PC-3 (cell line): Measurements from ENCODE around the gene PPFIBP2. TPM values are rescaled to one million over a fixed set of nuclear protein-coding genes. Genes with fewer than 3 reads are reported as not detected.

Experiments
- ATAC-seq: fragments of 200-7000 bp; cut with Tn5 transposase; 2 replicates; pipeline ENCODE4 v1.9.1; 2020; ENCODE audit warnings: mild to moderate bottlenecking, moderate library complexity
- BruUV-seq: library from RNA; stranded (reverse); fragments of 400-500 nt; replicated peaks from 2 replicates; lab custom pipeline; 2021; lab: Mats Ljungman, UMichigan
- CTCF ChIA-PET: fragments of 300-600 bp; sonication (Branson Sonifier 250); formaldehyde crosslinking; loops from one replicate; lab custom pipeline; 2022; ENCODE audit warnings: antibody characterized with exemption; lab: Charles Lee
- POLR2A ChIA-PET: fragments of 300-600 bp; sonication (Branson Sonifier 250); formaldehyde crosslinking; loops from one replicate; lab custom pipeline; 2022; ENCODE audit warnings: antibody characterized with exemption; ENCODE audit not compliant: unreplicated experiment; lab: Charles Lee
- DNase-seq: peaks from one replicate; pipeline ENCODE4 v3.0.0-alpha.2; 2015
- H2AFZ ChIP-seq: fragments of 300-600 bp; sonication (generic); 2 replicates; pipeline ENCODE4 v1.6.0; 2016; ENCODE audit warnings: antibody characterized with exemption, low read length
- H3F3A ChIP-seq: fragments of 300-600 bp; sonication (generic); one replicate; pipeline ENCODE4 v1.6.0; 2017; ENCODE audit warnings: antibody characterized with exemption, low read length, control low read depth, mild to moderate bottlenecking; ENCODE audit not compliant: unreplicated experiment
- H3K27ac ChIP-seq: fragments of 300-600 bp; sonication (generic); 2 replicates; pipeline ENCODE4 v1.5.1; 2016; ENCODE audit warnings: mild to moderate bottlenecking, low read length
- H3K27me3 ChIP-seq: fragments of 300-600 bp; sonication (generic); 2 replicates; pipeline ENCODE4 v1.6.1; 2016; ENCODE audit warnings: low read length, mixed read lengths
- H3K36me3 ChIP-seq: fragments of 300-600 bp; sonication (generic); 2 replicates; pipeline ENCODE4 v1.6.1; 2016; ENCODE audit warnings: low read depth, mixed run types, low read length, mixed read lengths
- H3K4me1 ChIP-seq: fragments of 300-600 bp; sonication (generic); 2 replicates; pipeline ENCODE4 v1.5.1; 2016; ENCODE audit warnings: low read length; ENCODE audit not compliant: insufficient read depth
- H3K4me2 ChIP-seq: fragments of 300-600 bp; sonication (generic); 2 replicates; pipeline ENCODE4 v1.6.0; 2016; ENCODE audit warnings: low read length
- H3K4me3 ChIP-seq: fragments of 300-600 bp; sonication (generic); 2 replicates; pipeline ENCODE4 v1.5.1; 2016; ENCODE audit warnings: mild to moderate bottlenecking, low read length, mixed read lengths
- H3K79me2 ChIP-seq: fragments of 300-600 bp; sonication (generic); 2 replicates; pipeline ENCODE4 v1.6.1; 2017; ENCODE audit warnings: low read length, mixed read lengths
- H3K9ac ChIP-seq: fragments of 300-600 bp; sonication (generic); 2 replicates; pipeline ENCODE4 v1.6.0; 2016; ENCODE audit warnings: mild to moderate bottlenecking, low read length
- H3K9me2 ChIP-seq: fragments of 300-600 bp; sonication (generic); replicated peaks from 2 replicates; pipeline ENCODE4 v1.6.1; 2016; ENCODE audit warnings: mixed run types, low read length, mixed read lengths
- H3K9me3 ChIP-seq: fragments of 300-600 bp; sonication (generic); 2 replicates; pipeline ENCODE4 v1.6.1; 2016; ENCODE audit warnings: low read length, mixed read lengths
- H4K20me1 ChIP-seq: fragments of 300-600 bp; sonication (generic); 2 replicates; pipeline ENCODE4 v1.6.1; 2016; ENCODE audit warnings: low read length, mixed read lengths
- CTCF ChIP-seq: fragments of 300-600 bp; sonication (generic); conservative IDR thresholded peaks from 2 replicates; pipeline ENCODE4 v1.5.1; 2017; ENCODE audit warnings: antibody characterized with exemption, low read depth, mild to moderate bottlenecking, low read length
- EZH2 ChIP-seq: fragments of 300-600 bp; sonication (generic); IDR thresholded peaks from one replicate; pipeline ENCODE4 v1.6.1; 2017; ENCODE audit warnings: antibody characterized with exemption, mild to moderate bottlenecking, low read length; ENCODE audit not compliant: unreplicated experiment
- EZH2phosphoT487 ChIP-seq: fragments of 300-600 bp; sonication (generic); IDR thresholded peaks from 2 replicates; pipeline ENCODE4 v1.6.1; 2018; ENCODE audit warnings: mild to moderate bottlenecking, antibody characterized with exemption, low read length, borderline replicate concordance
- intact Hi-C: fragments of 100-400 bp; cut with micrococcal nuclease; formaldehyde crosslinking; loops from 2 replicates; pipeline ENCODE4 v1.9.0; 2023
- total RNA-seq: library from RNA; depleted of rRNA; stranded (reverse); fragments of >200 nt; gene quantifications from 2 replicates; pipeline ENCODE4 v1.2.3, GENCODE V29; 2014

The PPFIBP2 gene
- total RNA-seq, 1 experiment from 2014 or later: 3.2 TPM

GRCh38 chr11:7622721-7623120, 108.9 kb downstream of the PPFIBP2 start:
- Histone ChIP-seq H4K20me1 (no peaks in the 10 kb centered on the region), H2AFZ (no peak overlapping the region), H3K9me2 (no peaks in the 10 kb centered on the region), H3K27me3 (no peaks in the 10 kb centered on the region), H3F3A (no peaks in the 10 kb centered on the region), H3K4me1 (no peaks in the 10 kb centered on the region), H3K27ac (no peak overlapping the region), H3K4me3 (no peak overlapping the region), H3K4me2 (no peak overlapping the region), H3K79me2 (no peaks in the 10 kb centered on the region), H3K9ac (no peak overlapping the region), H3K9me3 (no peaks in the 10 kb centered on the region), H3K36me3 (no peaks in the 10 kb centered on the region)
- intact Hi-C loops: no loop called here
- no peak for DNase-seq
- TF ChIP-seq CTCF: no peak
- no TSS peak for BruUV-seq
- ATAC-seq: no peak
- ChIA-PET CTCF (no interaction called here), POLR2A (no interaction called here)

- ATAC-seq: no peak
- no peaks in the 10 kb centered on the region for H3K27me3 ChIP-seq
- no peaks in the 10 kb centered on the region for H3K36me3 ChIP-seq
- no peak for DNase-seq
- no peak overlapping the region for H3K4me3 ChIP-seq
- H2AFZ ChIP-seq: no peak overlapping the region
- H3K9me2 ChIP-seq: no peaks in the 10 kb centered on the region
- H3F3A ChIP-seq: no peaks in the 10 kb centered on the region
- CTCF ChIA-PET: no interaction called here
- no peak overlapping the region for H3K4me2 ChIP-seq
- no peaks in the 10 kb centered on the region for H3K4me1 ChIP-seq
- no peak for TF ChIP-seq EZH2
- no peak for TF ChIP-seq EZH2phosphoT487
- no peak for TF ChIP-seq CTCF
- H3K27ac ChIP-seq: no peak overlapping the region
- H3K9ac ChIP-seq: no peak overlapping the region
- no peaks in the 10 kb centered on the region for H3K9me3 ChIP-seq
- POLR2A ChIA-PET: no interaction called here
- no peaks in the 10 kb centered on the region for H4K20me1 ChIP-seq
- no TSS peak for BruUV-seq
- no peaks in the 10 kb centered on the region for H3K79me2 ChIP-seq
- intact Hi-C loops: no loop called here
Observed at GRCh38 chr11:7628660-7629059, 114.9 kb downstream of the PPFIBP2 start.

- no peak for ATAC-seq
- CTCF ChIA-PET: no interaction called here
- POLR2A ChIA-PET: no interaction called here
Observed at GRCh38 chr11:7630002-7630401, 116.2 kb downstream of the PPFIBP2 start.

More at GRCh38 chr11:7630002-7630401, 116.2 kb downstream of the PPFIBP2 start:
- Histone ChIP-seq H3K27ac (no peak overlapping the region), H3K36me3 (no peaks in the 10 kb centered on the region), H3K4me2 (no peak overlapping the region), H2AFZ (no peak overlapping the region), H4K20me1 (no peaks in the 10 kb centered on the region), H3K79me2 (no peaks in the 10 kb centered on the region), H3K4me1 (no peaks in the 10 kb centered on the region), H3K9me3 (no peaks in the 10 kb centered on the region), H3K9ac (no peak overlapping the region), H3K9me2 (no peaks in the 10 kb centered on the region), H3K27me3 (0 out of 2 replicates have a peak, but pooled peaks cover 1% of the 10 kb centered on the region), H3K4me3 (no peak overlapping the region), H3F3A (no peaks in the 10 kb centered on the region)
- DNase-seq: peak; percentile 34
- TF ChIP-seq EZH2phosphoT487 (no peak), EZH2 (no peak), CTCF (no peak)
- BruUV-seq: no TSS peak
- intact Hi-C loops: no loop called here
